HG02870 (cell line): ENCODE data around the gene PPM1A.

Source experiments
- ATAC-seq: cut with Tn5 transposase; IDR thresholded peaks from one replicate; pipeline ENCODE4 v1.9.1; 2021; ENCODE audit warnings: mild to moderate bottlenecking, moderate library complexity; ENCODE audit not compliant: unreplicated experiment

Gene PPM1A

GRCh38 chr14:60257865-60258264 is 8.8 kb downstream of the PPM1A start:
- no peak for ATAC-seq

GRCh38 chr14:60265163-60265562 is 16.1 kb downstream of the PPM1A start:
- ATAC-seq: no peak

- ATAC-seq: no peak
Measured at GRCh38 chr14:60266021-60266937, 17.3 kb downstream of the PPM1A start.

GRCh38 chr14:60272177-60272576 is 23.2 kb downstream of the PPM1A start:
- ATAC-seq: no peak

GRCh38 chr14:60273956-60274355 is 24.9 kb downstream of the PPM1A start:
- no peak for ATAC-seq

- no peak for ATAC-seq
Measured at GRCh38 chr14:60274448-60274847, 25.4 kb downstream of the PPM1A start.

GRCh38 chr14:60275932-60276331 is 26.9 kb downstream of the PPM1A start:
- no peak for ATAC-seq

- no peak for ATAC-seq
Measured at GRCh38 chr14:60276347-60276746, 27.3 kb downstream of the PPM1A start.

GRCh38 chr14:60277605-60278190 is 28.7 kb downstream of the PPM1A start:
- ATAC-seq: no peak

GRCh38 chr14:60278350-60278749 is 29.3 kb downstream of the PPM1A start:
- no peak for ATAC-seq

GRCh38 chr14:60287452-60287851 is 38.4 kb downstream of the PPM1A start:
- no peak for ATAC-seq

- no peak for ATAC-seq
Measured at GRCh38 chr14:60288279-60288678, 39.3 kb downstream of the PPM1A start.

GRCh38 chr14:60294411-60295069 is 45.5 kb downstream of the PPM1A start:
- ATAC-seq: no peak

- ATAC-seq: no peak
Measured at GRCh38 chr14:60300019-60300418, 51.0 kb downstream of the PPM1A start.

GRCh38 chr14:60301685-60302084 is 52.7 kb downstream of the PPM1A start:
- no peak for ATAC-seq

- no peak for ATAC-seq
Measured at GRCh38 chr14:60302663-60303062, 53.6 kb downstream of the PPM1A start.

GRCh38 chr14:60303745-60304144 is 54.7 kb downstream of the PPM1A start:
- ATAC-seq: no peak

- ATAC-seq: no peak
Measured at GRCh38 chr14:60304509-60304908, 55.5 kb downstream of the PPM1A start.

- ATAC-seq: no peak
Measured at GRCh38 chr14:60309867-60310552, 61.0 kb downstream of the PPM1A start.

GRCh38 chr14:60311417-60311816 is 62.4 kb downstream of the PPM1A start:
- no peak for ATAC-seq

- no peak for ATAC-seq
Measured at GRCh38 chr14:60313093-60313492, 64.1 kb downstream of the PPM1A start.
